ENCODE data around the gene INCENP.

INCENP gene

GRCh38 chr11:62132191-62132590 lies 8.4 kb downstream of the INCENP start:
- Histone ChIP-seq H3K27me3 (ENCODE audit: control insufficient read depth, insufficient read depth, low read length) (no peaks in the 10 kb centered on the region), H3K4me3 (ENCODE audit: low read length) (no peak overlapping the region), H3K27ac (ENCODE audit: low read length) (no peak overlapping the region), H3K9me3 (ENCODE audit: control insufficient read depth, insufficient read depth, low read length) (no peaks in the 10 kb centered on the region), H3K4me1 (ENCODE audit: control insufficient read depth, insufficient read depth, low read length) (no peaks in the 10 kb centered on the region), H3K36me3 (ENCODE audit: control insufficient read depth, insufficient read depth, low read length) (peaks cover 29% of the 10 kb centered on the region)
- no CpG with 5 or more reads among the region's 6 CpGs for WGBS (ENCODE audit: insufficient coverage, insufficient read length)
- no peak for DNase-seq (ENCODE audit: low read depth, low spot score)

- peaks cover 31% of the 10 kb centered on the region for H3K36me3 ChIP-seq (ENCODE audit: control insufficient read depth, insufficient read depth, low read length)
- H3K27ac ChIP-seq (ENCODE audit: low read length): no peak overlapping the region
- H3K27me3 ChIP-seq (ENCODE audit: control insufficient read depth, insufficient read depth, low read length): no peaks in the 10 kb centered on the region
- no peak overlapping the region for H3K4me3 ChIP-seq (ENCODE audit: low read length)
- WGBS (ENCODE audit: insufficient coverage, insufficient read length): no CpG with 5 or more reads among the region's 6 CpGs
- H3K9me3 ChIP-seq (ENCODE audit: control insufficient read depth, insufficient read depth, low read length): no peaks in the 10 kb centered on the region
- DNase-seq (ENCODE audit: low read depth, low spot score): no peak
- no peaks in the 10 kb centered on the region for H3K4me1 ChIP-seq (ENCODE audit: control insufficient read depth, insufficient read depth, low read length)
Measured at GRCh38 chr11:62132689-62133293, 9.0 kb downstream of the INCENP start.

GRCh38 chr11:62133328-62134065 lies 9.7 kb downstream of the INCENP start:
- Histone ChIP-seq H3K4me3 (ENCODE audit: low read length) (no peak overlapping the region), H3K4me1 (ENCODE audit: control insufficient read depth, insufficient read depth, low read length) (no peaks in the 10 kb centered on the region), H3K36me3 (ENCODE audit: control insufficient read depth, insufficient read depth, low read length) (peaks cover 31% of the 10 kb centered on the region), H3K27me3 (ENCODE audit: control insufficient read depth, insufficient read depth, low read length) (no peaks in the 10 kb centered on the region), H3K27ac (ENCODE audit: low read length) (no peak overlapping the region), H3K9me3 (ENCODE audit: control insufficient read depth, insufficient read depth, low read length) (no peaks in the 10 kb centered on the region)
- whole genome bisulfite sequencing (ENCODE audit: insufficient coverage, insufficient read length): no CpG with 5 or more reads among the region's 16 CpGs
- no peak for DNase-seq (ENCODE audit: low read depth, low spot score)

- Histone ChIP-seq H3K4me3 (ENCODE audit: low read length) (no peak overlapping the region), H3K27ac (ENCODE audit: low read length) (no peak overlapping the region), H3K36me3 (ENCODE audit: control insufficient read depth, insufficient read depth, low read length) (peaks cover 44% of the 10 kb centered on the region), H3K9me3 (ENCODE audit: control insufficient read depth, insufficient read depth, low read length) (no peaks in the 10 kb centered on the region), H3K27me3 (ENCODE audit: control insufficient read depth, insufficient read depth, low read length) (no peaks in the 10 kb centered on the region), H3K4me1 (ENCODE audit: control insufficient read depth, insufficient read depth, low read length) (no peaks in the 10 kb centered on the region)
- DNase-seq (ENCODE audit: low read depth, low spot score): no peak
- WGBS (ENCODE audit: insufficient coverage, insufficient read length): no CpG with 5 or more reads among the region's 7 CpGs
Measured at GRCh38 chr11:62137276-62137861, 13.6 kb downstream of the INCENP start.

GRCh38 chr11:62137881-62138629 lies 14.2 kb downstream of the INCENP start:
- H3K36me3 ChIP-seq (ENCODE audit: control insufficient read depth, insufficient read depth, low read length): peaks cover 48% of the 10 kb centered on the region
- no peaks in the 10 kb centered on the region for H3K9me3 ChIP-seq (ENCODE audit: control insufficient read depth, insufficient read depth, low read length)
- no CpG with 5 or more reads among the region's 14 CpGs for WGBS (ENCODE audit: insufficient coverage, insufficient read length)
- no peak overlapping the region for H3K4me3 ChIP-seq (ENCODE audit: low read length)
- H3K27me3 ChIP-seq (ENCODE audit: control insufficient read depth, insufficient read depth, low read length): no peaks in the 10 kb centered on the region
- DNase-seq (ENCODE audit: low read depth, low spot score): no peak
- H3K4me1 ChIP-seq (ENCODE audit: control insufficient read depth, insufficient read depth, low read length): no peaks in the 10 kb centered on the region
- H3K27ac ChIP-seq (ENCODE audit: low read length): no peak overlapping the region

- peaks cover 48% of the 10 kb centered on the region for H3K36me3 ChIP-seq (ENCODE audit: control insufficient read depth, insufficient read depth, low read length)
- WGBS (ENCODE audit: insufficient coverage, insufficient read length): no CpG with 5 or more reads among the region's 17 CpGs
Measured at GRCh38 chr11:62138630-62139425, 15.0 kb downstream of the INCENP start.

GRCh38 chr11:62139526-62140303 lies 15.9 kb downstream of the INCENP start:
- H3K4me3 ChIP-seq (ENCODE audit: low read length): no peak overlapping the region
- no peaks in the 10 kb centered on the region for H3K27me3 ChIP-seq (ENCODE audit: control insufficient read depth, insufficient read depth, low read length)
- WGBS (ENCODE audit: insufficient coverage, insufficient read length): no CpG with 5 or more reads among the region's 24 CpGs
- H3K36me3 ChIP-seq (ENCODE audit: control insufficient read depth, insufficient read depth, low read length): peaks cover 50% of the 10 kb centered on the region
- no peaks in the 10 kb centered on the region for H3K9me3 ChIP-seq (ENCODE audit: control insufficient read depth, insufficient read depth, low read length)
- H3K4me1 ChIP-seq (ENCODE audit: control insufficient read depth, insufficient read depth, low read length): no peaks in the 10 kb centered on the region
- H3K27ac ChIP-seq (ENCODE audit: low read length): no peak overlapping the region
- no peak for DNase-seq (ENCODE audit: low read depth, low spot score)

More at GRCh38 chr11:62138630-62139425, 15.0 kb downstream of the INCENP start:
- no peak overlapping the region for H3K27ac ChIP-seq (ENCODE audit: low read length)
- DNase-seq (ENCODE audit: low read depth, low spot score): no peak
- H3K27me3 ChIP-seq (ENCODE audit: control insufficient read depth, insufficient read depth, low read length): no peaks in the 10 kb centered on the region
- no peak overlapping the region for H3K4me3 ChIP-seq (ENCODE audit: low read length)
- H3K9me3 ChIP-seq (ENCODE audit: control insufficient read depth, insufficient read depth, low read length): no peaks in the 10 kb centered on the region
- no peaks in the 10 kb centered on the region for H3K4me1 ChIP-seq (ENCODE audit: control insufficient read depth, insufficient read depth, low read length)

GRCh38 chr11:62140304-62141110 lies 16.7 kb downstream of the INCENP start:
- Histone ChIP-seq H3K36me3 (ENCODE audit: control insufficient read depth, insufficient read depth, low read length) (peaks cover 58% of the 10 kb centered on the region), H3K4me1 (ENCODE audit: control insufficient read depth, insufficient read depth, low read length) (no peaks in the 10 kb centered on the region), H3K4me3 (ENCODE audit: low read length) (no peak overlapping the region), H3K9me3 (ENCODE audit: control insufficient read depth, insufficient read depth, low read length) (no peaks in the 10 kb centered on the region), H3K27ac (ENCODE audit: low read length) (no peak overlapping the region), H3K27me3 (ENCODE audit: control insufficient read depth, insufficient read depth, low read length) (no peaks in the 10 kb centered on the region)
- no CpG with 5 or more reads among the region's 24 CpGs for WGBS (ENCODE audit: insufficient coverage, insufficient read length)
- DNase-seq (ENCODE audit: low read depth, low spot score): no peak
